ENCODE measurements around the gene RTN4RL1.
A peak's percentile ranks its signal among the peaks of the same experiment; 100 is the strongest.

Gene RTN4RL1

GRCh38 chr17:1972487-1973160 lies 52.5 kb downstream of the RTN4RL1 start:
- CTCF ChIA-PET = interaction anchor here (0.9 to 1.2 kb wide), 3 partner anchors 19 to 64 kb away, joined by 3 to 8 read pairs (median 4); no protein-coding TSS in a partner anchor
- Histone ChIP-seq H3K4me1 (ENCODE audit: control insufficient read depth, insufficient read depth, low read length) (no peaks in the 10 kb centered on the region), H3K9me3 (ENCODE audit: control insufficient read depth, insufficient read depth, low read depth, low read length) (no peaks in the 10 kb centered on the region), H3K27ac (ENCODE audit: extremely low read depth, low read depth, low read length) (no peak overlapping the region), H3K36me3 (ENCODE audit: control insufficient read depth in 2 of 2, insufficient read depth in 1 of 2, low read length in 2 of 2) (no peaks in the 10 kb centered on the region), H3K4me3 (ENCODE audit: low read depth, low read length) (no peak overlapping the region)
- TF ChIP-seq ZBTB44 (tag by site-specific recombination; IDR thresholded peaks at IDR 0.05) (0 out of 2 replicates have a peak, but pooled peaks have one; percentile 34), ZNF280C (tag by site-specific recombination; IDR thresholded peaks at IDR 0.05) (no peak), FEZF1 (tag by site-specific recombination; IDR thresholded peaks at IDR 0.05) (no peak), SCRT2 (tag by site-specific recombination; IDR thresholded peaks at IDR 0.05) (peak; percentile 80), SETDB1 (IDR thresholded peaks at IDR 0.05; ENCODE audit: insufficient read length, low read length) (peak; percentile 59), KLF1 (tag by site-specific recombination; IDR thresholded peaks at IDR 0.05) (peak; percentile 58; the same call in 1 of the 2 replicates), SCRT1 (tag by site-specific recombination; IDR thresholded peaks at IDR 0.05; ENCODE audit: borderline replicate concordance) (peak; percentile 60; the same call in 1 of the 2 replicates), ZNF350 (tag by site-specific recombination; IDR thresholded peaks at IDR 0.05) (no peak), ZSCAN30 (tag by site-specific recombination; IDR thresholded peaks at IDR 0.05) (no peak), ZNF707 (tag by site-specific recombination; IDR thresholded peaks at IDR 0.05) (no peak), ZNF449 (tag by site-specific recombination; IDR thresholded peaks at IDR 0.05) (no peak), ZNF2 (tag by site-specific recombination; IDR thresholded peaks at IDR 0.05) (no peak), ZFHX2 (tag by site-specific recombination; conservative IDR thresholded peaks at IDR 0.05) (peak; percentile 41)
- POLR2A ChIA-PET = no interaction called here

GRCh38 chr17:1970843-1971384 lies 54.2 kb downstream of the RTN4RL1 start:
- Histone ChIP-seq H3K27ac (ENCODE audit: extremely low read depth, low read depth, low read length) (no peak overlapping the region), H3K4me3 (ENCODE audit: low read depth, low read length) (no peak overlapping the region), H3K36me3 (ENCODE audit: control insufficient read depth in 2 of 2, insufficient read depth in 1 of 2, low read length in 2 of 2) (no peaks in the 10 kb centered on the region), H3K9me3 (ENCODE audit: control insufficient read depth, insufficient read depth, low read depth, low read length) (no peaks in the 10 kb centered on the region), H3K4me1 (ENCODE audit: control insufficient read depth, insufficient read depth, low read length) (no peaks in the 10 kb centered on the region; the same call in 1 of the 2 replicates)
- CTCF ChIA-PET = interaction anchor here (1.3 kb wide), 1 partner anchor 54 kb away, joined by 3 read pairs; the partner anchor contains the start of gene RTN4RL1
- TF ChIP-seq BCL11B (tag by site-specific recombination; IDR thresholded peaks at IDR 0.05; ENCODE audit: low read depth) (no peak), SP7 (tag by site-specific recombination; IDR thresholded peaks at IDR 0.05) (no peak), SP3 (tag by site-specific recombination; IDR thresholded peaks at IDR 0.05) (no peak), KLF16 (tag by site-specific recombination; IDR thresholded peaks at IDR 0.05) (no peak), KLF17 (tag by site-specific recombination; IDR thresholded peaks at IDR 0.05) (no peak), ZBTB20 (tag by site-specific recombination; IDR thresholded peaks at IDR 0.05) (no peak), AEBP2 (tag by site-specific recombination; IDR thresholded peaks at IDR 0.05; ENCODE audit: borderline replicate concordance) (no peak), ZNF202 (tag by site-specific recombination; IDR thresholded peaks at IDR 0.05; ENCODE audit: borderline replicate concordance) (no peak), GLIS1 (tag by site-specific recombination; IDR thresholded peaks at IDR 0.05) (no peak), KLF8 (tag by site-specific recombination; IDR thresholded peaks at IDR 0.05) (no peak)
- POLR2A ChIA-PET = no interaction called here

Data from HEK293 (cell line).